Keratinocyte (primary cell): ENCODE measurements around the gene ATP2B2. TPM values are rescaled to one million over a fixed set of nuclear protein-coding genes. Genes with fewer than 3 reads are reported as not detected.

Source experiments
- DNase-seq: peaks from one replicate; pipeline ENCODE4 v3.0.0-alpha.2; 2011; ENCODE audit warnings: low read depth, missing footprints, low spot score
- FAIRE-seq: peaks from 2 replicates; lab custom pipeline; 2011; peaks lifted over from hg19 to GRCh38; lab: Jason Lieb, UNC
- H2AFZ ChIP-seq: 2 replicates; pipeline ENCODE4 v1.6.0; 2012; ENCODE audit warnings: low read length, control low read depth, inconsistent platforms; ENCODE audit not compliant: control insufficient read depth
- H3K27ac ChIP-seq: 2 replicates; pipeline ENCODE4 v1.5.1; 2011; ENCODE audit warnings: low read length; ENCODE audit not compliant: control insufficient read depth, insufficient read depth
- H3K27me3 ChIP-seq: 3 replicates; pipeline ENCODE4 v1.6.0; 2011; ENCODE audit warnings: low read length; ENCODE audit not compliant: control insufficient read depth, insufficient read depth; ENCODE audit errors: extremely low read depth
- H3K36me3 ChIP-seq, 2 experiments: 2 replicates in 1 of 2; 3 replicates in 1 of 2; pipeline ENCODE4 v1.5.1; 2011; ENCODE audit warnings: low read length in 2 of 2, mild to moderate bottlenecking in 1 of 2; ENCODE audit not compliant: control insufficient read depth in 2 of 2, insufficient read depth in 2 of 2; ENCODE audit errors: extremely low read depth in 1 of 2
- H3K4me1 ChIP-seq: 3 replicates; pipeline ENCODE4 v1.5.1; 2011; ENCODE audit warnings: low read length; ENCODE audit not compliant: control insufficient read depth, insufficient read depth; ENCODE audit errors: extremely low read depth
- H3K4me2 ChIP-seq: 3 replicates; pipeline ENCODE4 v1.6.0; 2011; ENCODE audit warnings: low read depth, low read length; ENCODE audit not compliant: control insufficient read depth, insufficient read depth; ENCODE audit errors: extremely low read depth
- H3K4me3 ChIP-seq, 3 experiments: fragments of 200-600 bp in 1 of 3; sonication (generic) in 1 of 3; 2 replicates in 2 of 3; 3 replicates in 1 of 3; pipeline ENCODE4 v1.5.1; 2011 to 2016; ENCODE audit warnings: low read length in 3 of 3, mild to moderate bottlenecking in 3 of 3, control low read depth in 2 of 3, inconsistent platforms in 1 of 3, low read depth in 1 of 3, mixed read lengths in 1 of 3, mixed run types in 1 of 3, moderate library complexity in 1 of 3; ENCODE audit not compliant: control insufficient read depth in 2 of 3, insufficient read depth in 2 of 3; ENCODE audit errors: extremely low read depth in 1 of 3
- H3K79me2 ChIP-seq: 2 replicates; pipeline ENCODE4 v1.6.0; 2012; ENCODE audit warnings: low read length; ENCODE audit not compliant: control insufficient read depth, insufficient read depth
- H3K9ac ChIP-seq: 3 replicates; pipeline ENCODE4 v1.6.0; 2011; ENCODE audit warnings: low read length; ENCODE audit not compliant: control insufficient read depth, insufficient read depth; ENCODE audit errors: extremely low read depth
- H3K9me1 ChIP-seq: 3 replicates; pipeline ENCODE4 v1.6.0; 2011; ENCODE audit warnings: low read length; ENCODE audit not compliant: control insufficient read depth, insufficient read depth; ENCODE audit errors: extremely low read depth
- H3K9me3 ChIP-seq: 2 replicates; pipeline ENCODE4 v1.5.1; 2012; ENCODE audit warnings: low read depth, low read length; ENCODE audit not compliant: control insufficient read depth
- H4K20me1 ChIP-seq: 3 replicates; pipeline ENCODE4 v1.6.0; 2011; ENCODE audit warnings: low read length; ENCODE audit not compliant: control insufficient read depth, insufficient read depth; ENCODE audit errors: extremely low read depth
- CTCF ChIP-seq, 3 experiments: IDR thresholded peaks in 1 of 3; conservative IDR thresholded peaks in 1 of 3; optimal IDR thresholded peaks in 1 of 3; 2 replicates in 2 of 3; 3 replicates in 1 of 3; pipeline versions ENCODE3 to v1.5.1; 2011; ENCODE audit warnings: low read length in 3 of 3, mild to moderate bottlenecking in 3 of 3, moderate library complexity in 2 of 3, control low read depth in 1 of 3, inconsistent platforms in 1 of 3; ENCODE audit not compliant: insufficient read depth in 2 of 3; ENCODE audit errors: extremely low read depth in 1 of 3
- EZH2 ChIP-seq: IDR thresholded peaks from one replicate; pipeline ENCODE4 v1.6.1; 2012; ENCODE audit warnings: inconsistent platforms, mild to moderate bottlenecking, low read length, moderate library complexity
- dilution Hi-C: fragments of 300-500 bp; cut with MboI; formaldehyde crosslinking; loops from one replicate; pipeline ENCODE4 v1.7.0; 2020; ENCODE audit warnings: low sequenced_read_pairs; ENCODE audit not compliant: extremely low pct_ligation_motif_present
- polyA plus RNA-seq, 5 experiments: library from polyadenylated mRNA; depleted of rRNA in 3 of 5; stranded (reverse) in 3 of 5; stranded (forward) in 1 of 5; unstranded in 1 of 5; fragments of >200 nt; gene quantifications; 1 replicate in 1 of 5; 2 replicates in 3 of 5; 3 replicates in 1 of 5; pipeline versions ENCODE4 v1.2.1 to v1.2.3, GENCODE V29; 2011 to 2012; ENCODE audit warnings: missing spikeins in 2 of 5, low read depth in 1 of 5, low replicate concordance in 1 of 5

ATP2B2 gene
- polyA plus RNA-seq, 1 donor (not counting 4 experiments of a cell fraction or from before 2014, with no cell fraction given) = not detected

- no peak for DNase-seq
- Histone ChIP-seq H3K79me2 (no peaks in the 10 kb centered on the region), H3K36me3 (no peaks in the 10 kb centered on the region), H2AFZ (no peak overlapping the region), H3K27me3 (peaks cover 8% of the 10 kb centered on the region), H3K9ac (no peak overlapping the region), H3K4me1 (peaks cover 4% of the 10 kb centered on the region), H3K9me3 (no peaks in the 10 kb centered on the region), H3K4me3 (no peak overlapping the region), H3K27ac (no peak overlapping the region), H3K4me2 (no peak overlapping the region), H3K9me1 (no peaks in the 10 kb centered on the region), H4K20me1 (no peaks in the 10 kb centered on the region)
- TF ChIP-seq CTCF (optimal IDR thresholded peaks at IDR 0.05 in 1 of 3, IDR thresholded peaks at IDR 0.05 in 1 of 3, conservative IDR thresholded peaks at IDR 0.05 in 1 of 3; ENCODE audit: extremely low read depth in 1 of 3, insufficient read depth in 2 of 3, low read length in 3 of 3) = no peak
- no peak for TF ChIP-seq EZH2
- dilution Hi-C loops = no loop called here
- FAIRE-seq = no peak
Observed at GRCh38 chr3:10442151-10442795, 63.1 kb downstream of the ATP2B2 start.

DNA sequence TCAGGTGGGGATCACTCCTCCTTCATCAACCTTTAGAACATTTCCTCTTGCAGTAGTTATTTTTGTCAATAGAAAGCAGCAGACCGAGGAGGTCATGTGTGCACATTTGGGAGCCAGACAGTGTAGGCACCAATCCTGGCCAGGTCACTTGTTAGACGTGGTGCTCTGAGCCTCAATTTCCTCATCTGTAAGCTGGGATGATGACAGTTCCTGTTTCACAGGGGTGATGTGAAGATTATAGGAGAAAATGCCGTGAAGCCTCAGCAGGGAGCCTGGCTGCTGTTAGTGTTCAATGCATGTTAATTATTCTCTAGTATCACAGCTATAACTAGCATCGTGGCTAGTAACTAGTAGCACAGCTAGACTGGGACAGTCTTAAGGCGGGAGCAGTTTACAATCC is 64.7 kb downstream of the ATP2B2 start:
- Histone ChIP-seq H3K27ac (no peak overlapping the region), H3K9me1 (no peaks in the 10 kb centered on the region), H3K4me3 (no peak overlapping the region), H3K9me3 (no peaks in the 10 kb centered on the region), H4K20me1 (no peaks in the 10 kb centered on the region), H3K9ac (no peak overlapping the region), H3K4me1 (peaks cover 4% of the 10 kb centered on the region), H3K79me2 (no peaks in the 10 kb centered on the region), H2AFZ (no peak overlapping the region), H3K36me3 (no peaks in the 10 kb centered on the region), H3K4me2 (no peak overlapping the region), H3K27me3 (peaks cover 3% of the 10 kb centered on the region)
- dilution Hi-C loops = no loop called here
- no peak for DNase-seq
- TF ChIP-seq CTCF (optimal IDR thresholded peaks at IDR 0.05 in 1 of 3, IDR thresholded peaks at IDR 0.05 in 1 of 3, conservative IDR thresholded peaks at IDR 0.05 in 1 of 3; ENCODE audit: extremely low read depth in 1 of 3, insufficient read depth in 2 of 3, low read length in 3 of 3) (no peak), EZH2 (no peak)
- FAIRE-seq = no peak
